Measurements from ENCODE around the gene CARNS1. TPM values are rescaled to one million over a fixed set of nuclear protein-coding genes. Genes with fewer than 3 reads are reported as not detected.

The CARNS1 gene
- polyA plus RNA-seq, 1 of the 3 experiments (the other 2 are of a cell fraction), result 0.23 TPM

DNA sequence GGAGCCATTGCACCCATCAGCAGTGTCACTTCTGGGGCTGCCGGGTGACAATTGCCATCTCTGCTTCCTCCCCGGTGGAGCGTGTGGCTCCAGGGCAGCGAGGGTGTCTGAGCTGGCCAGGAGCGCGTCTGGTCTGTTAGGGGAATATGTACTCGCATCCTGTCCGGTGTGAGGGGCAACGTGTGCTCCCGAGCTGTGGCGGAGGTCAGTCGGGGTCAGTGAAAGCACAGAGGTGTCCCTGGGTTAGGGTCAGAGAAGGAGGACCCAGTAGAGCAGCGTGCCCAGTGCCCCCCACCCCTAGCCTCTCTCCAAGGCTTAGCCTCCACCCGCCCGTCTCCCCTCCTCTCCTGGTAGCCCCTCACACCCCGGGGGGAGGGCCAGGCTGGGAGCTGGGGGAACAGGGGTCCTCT is 43.6 kb upstream of the CARNS1 start:
- Histone ChIP-seq H3F3A (replicated peaks; ENCODE audit: insufficient read depth) (peaks cover 19% of the 10 kb centered on the region), H3K27ac (ENCODE audit: low read depth in 2 of 2, low read length in 1 of 2) (peak overlapping the region in 1 of 2 experiments; percentile 51; a peak in 2 of 4 replicates), H3K9me3 (no peaks in the 10 kb centered on the region), H3K4me1 (ENCODE audit: control insufficient read depth in 1 of 2, insufficient read depth in 2 of 2, low read depth in 1 of 2, low read length in 1 of 2) (peaks cover 36% of the 10 kb centered on the region in 2 experiments; a peak in 3 of 4 replicates), H3K36me3 (replicated peaks in 1 of 2; ENCODE audit: control insufficient read depth in 1 of 2, insufficient read depth in 2 of 2, low read length in 1 of 2) (no peaks in the 10 kb centered on the region), H3K4me3 (ENCODE audit: low read depth in 2 of 2, low read length in 1 of 2) (peak overlapping the region; percentile 47 to 83), H2AFZ (ENCODE audit: low read depth) (no peak overlapping the region), H4K20me1 (ENCODE audit: insufficient read depth) (peaks cover 49% of the 10 kb centered on the region), H3K79me2 (ENCODE audit: insufficient read depth) (peaks cover 64% of the 10 kb centered on the region), H3K27me3 (ENCODE audit: insufficient read depth) (no peaks in the 10 kb centered on the region), H3K9me2 (no peaks in the 10 kb centered on the region), H3K4me2 (peak overlapping the region; percentile 77), H3K9ac (peak overlapping the region; percentile 76)
- ChIA-PET POLR2A (interaction anchor here (1.4 kb wide), 1 partner anchor 15 kb away, joined by 5 read pairs; no protein-coding TSS in a partner anchor), CTCF (interaction anchor here (0.8 to 19.7 kb wide), 9 partner anchors 10 to 110 kb away, joined by 3 to 955 read pairs (median 5); partner anchors contain the start of genes POLD4, PPP1CA and RAD9A)
- 39% methylated on average over 6 of the region's 16 CpGs for WGBS (ENCODE audit: low lambda C conversion rate)
- no peak for TF ChIP-seq REST (IDR thresholded peaks at IDR 0.05; ENCODE audit: low read depth, low read length)
- TF ChIP-seq, protein P1, sequence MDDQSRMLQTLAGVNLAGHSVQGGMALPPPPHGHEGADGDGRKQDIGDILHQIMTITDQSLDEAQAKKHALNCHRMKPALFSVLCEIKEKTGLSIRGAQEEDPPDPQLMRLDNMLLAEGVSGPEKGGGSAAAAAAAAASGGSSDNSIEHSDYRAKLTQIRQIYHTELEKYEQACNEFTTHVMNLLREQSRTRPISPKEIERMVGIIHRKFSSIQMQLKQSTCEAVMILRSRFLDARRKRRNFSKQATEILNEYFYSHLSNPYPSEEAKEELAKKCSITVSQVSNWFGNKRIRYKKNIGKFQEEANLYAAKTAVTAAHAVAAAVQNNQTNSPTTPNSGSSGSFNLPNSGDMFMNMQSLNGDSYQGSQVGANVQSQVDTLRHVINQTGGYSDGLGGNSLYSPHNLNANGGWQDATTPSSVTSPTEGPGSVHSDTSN (IDR thresholded peaks at IDR 0.05), result no peak
- no peak for TF ChIP-seq NFIC (IDR thresholded peaks at IDR 0.05; ENCODE audit: borderline replicate concordance)
- no peak for TF ChIP-seq SMC3 (IDR thresholded peaks at IDR 0.05; ENCODE audit: low read depth, low read length)
- TF ChIP-seq TCF12 (IDR thresholded peaks at IDR 0.05), result no peak
- TF ChIP-seq JUND (IDR thresholded peaks at IDR 0.05), result no peak
- no peak for TF ChIP-seq MEF2A (IDR thresholded peaks at IDR 0.05; ENCODE audit: borderline replicate concordance, low read depth)
- no peak for TF ChIP-seq ELF1 (IDR thresholded peaks at IDR 0.05)
- peak; percentile 71 for DNase-seq

GRCh38 chr11:67372321-67372992 is 43.0 kb upstream of the CARNS1 start:
- H3K27me3 ChIP-seq (ENCODE audit: insufficient read depth), result no peaks in the 10 kb centered on the region
- 4% methylated on average over 4 of the region's 78 CpGs for WGBS (ENCODE audit: low lambda C conversion rate)
- H3K27ac ChIP-seq (ENCODE audit: low read depth in 2 of 2, low read length in 1 of 2), result peak overlapping the region in 1 of 2 experiments; percentile 96; a peak in 3 of 4 replicates
- peak; percentile 81 for DNase-seq
- no peaks in the 10 kb centered on the region for H3K36me3 ChIP-seq (replicated peaks in 1 of 2; ENCODE audit: control insufficient read depth in 1 of 2, insufficient read depth in 2 of 2, low read length in 1 of 2)
- H3F3A ChIP-seq (replicated peaks; ENCODE audit: insufficient read depth), result peaks cover 22% of the 10 kb centered on the region
- no peaks in the 10 kb centered on the region for H3K9me3 ChIP-seq
- H3K9me2 ChIP-seq, result no peaks in the 10 kb centered on the region
- H3K4me2 ChIP-seq, result peak overlapping the region; percentile 77
- H2AFZ ChIP-seq (ENCODE audit: low read depth), result no peak overlapping the region
- ChIA-PET POLR2A (interaction anchor here (0.6 to 1.4 kb wide), 4 partner anchors 15 to 258 kb away, joined by 3 to 5 read pairs (median 3); partner anchors contain the start of genes PPP1CA and RAD9A), CTCF (interaction anchor here (0.8 to 19.7 kb wide), 10 partner anchors 10 to 111 kb away, joined by 3 to 955 read pairs (median 6); partner anchors contain the start of genes POLD4 and RAD9A)
- TF ChIP-seq, protein P2, sequence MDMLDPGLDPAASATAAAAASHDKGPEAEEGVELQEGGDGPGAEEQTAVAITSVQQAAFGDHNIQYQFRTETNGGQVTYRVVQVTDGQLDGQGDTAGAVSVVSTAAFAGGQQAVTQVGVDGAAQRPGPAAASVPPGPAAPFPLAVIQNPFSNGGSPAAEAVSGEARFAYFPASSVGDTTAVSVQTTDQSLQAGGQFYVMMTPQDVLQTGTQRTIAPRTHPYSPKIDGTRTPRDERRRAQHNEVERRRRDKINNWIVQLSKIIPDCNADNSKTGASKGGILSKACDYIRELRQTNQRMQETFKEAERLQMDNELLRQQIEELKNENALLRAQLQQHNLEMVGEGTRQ (IDR thresholded peaks at IDR 0.05; ENCODE audit: borderline replicate concordance, low read depth, low read length), result no peak
- TF ChIP-seq SMC3 (IDR thresholded peaks at IDR 0.05; ENCODE audit: low read depth, low read length) (no peak), EZH2phosphoT487 (IDR thresholded peaks at IDR 0.05; ENCODE audit: borderline replicate concordance, low read depth) (no peak), TCF12 (IDR thresholded peaks at IDR 0.05) (no peak), TAF1 (IDR thresholded peaks at IDR 0.05; ENCODE audit: borderline replicate concordance, low read depth, low read length) (peak; percentile 45), IRF3 (IDR thresholded peaks at IDR 0.05; ENCODE audit: low read depth, low read length) (no peak), POLR2AphosphoS5 (IDR thresholded peaks at IDR 0.05; ENCODE audit: low read depth, low read length) (0 out of 2 replicates have a peak, but pooled peaks have one; percentile 10)
- TF ChIP-seq, protein P3, sequence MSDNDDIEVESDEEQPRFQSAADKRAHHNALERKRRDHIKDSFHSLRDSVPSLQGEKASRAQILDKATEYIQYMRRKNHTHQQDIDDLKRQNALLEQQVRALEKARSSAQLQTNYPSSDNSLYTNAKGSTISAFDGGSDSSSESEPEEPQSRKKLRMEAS (IDR thresholded peaks at IDR 0.05; ENCODE audit: low read depth), result peak; percentile 11; the same call in 1 of the 2 replicates
- H3K4me1 ChIP-seq (ENCODE audit: control insufficient read depth in 1 of 2, insufficient read depth in 2 of 2, low read depth in 1 of 2, low read length in 1 of 2), result peaks cover 33 to 38% of the 10 kb centered on the region in 2 experiments; a peak in 3 of 4 replicates
- peak overlapping the region; percentile 61 to 83 for H3K4me3 ChIP-seq (ENCODE audit: low read depth in 2 of 2, low read length in 1 of 2)
- peak overlapping the region; percentile 100 for H3K9ac ChIP-seq
- H4K20me1 ChIP-seq (ENCODE audit: insufficient read depth), result peaks cover 44% of the 10 kb centered on the region
- peaks cover 58% of the 10 kb centered on the region for H3K79me2 ChIP-seq (ENCODE audit: insufficient read depth)
